GM04503 (cell line): ENCODE measurements around the gene LAG3.
"Not testable (repeated sequence)": the region's sequence is repeated elsewhere in the genome, so short reads cannot be mapped to it uniquely, and the experiment has no call there.

Experiments used
- DNase-seq: peaks from one replicate; pipeline ENCODE4 v3.0.0-alpha.2; 2012; ENCODE audit warnings: low read depth

Gene LAG3

GRCh38 chr12:6772331-6772695 is at the start of gene LAG3:
Gene LAG3, plus strand, starts transcription at chr12:6772520. Its CDS starts 333 bp downstream, at chr12:6772853.
- no peak for DNase-seq

GRCh38 chr12:6722863-6723262 is 49.5 kb upstream of the LAG3 start:
- no peak for DNase-seq

- DNase-seq, result peak; percentile 80
Measured at GRCh38 chr12:6723607-6724408, 48.5 kb upstream of the LAG3 start, which contains the start of gene COPS7A. Gene COPS7A, plus strand, starts transcription at chr12:6724046. Its CDS starts 611 bp downstream, at chr12:6724657.

GRCh38 chr12:6724409-6724797 is 47.9 kb upstream of the LAG3 start:
- DNase-seq, result peak; percentile 2

- no peak for DNase-seq
Measured at GRCh38 chr12:6725350-6725749, 47.0 kb upstream of the LAG3 start.

- DNase-seq, result no peak
Measured at GRCh38 chr12:6729186-6729585, 43.1 kb upstream of the LAG3 start.

GRCh38 chr12:6730169-6730568 is 42.2 kb upstream of the LAG3 start:
- DNase-seq, result no peak

GRCh38 chr12:6734506-6735387 is 37.6 kb upstream of the LAG3 start:
- no peak for DNase-seq

- peak; percentile 35 for DNase-seq
Measured at GRCh38 chr12:6735448-6736191, 36.7 kb upstream of the LAG3 start.

- no peak for DNase-seq
Measured at GRCh38 chr12:6736754-6737153, 35.6 kb upstream of the LAG3 start.

GRCh38 chr12:6742080-6742479 is 30.2 kb upstream of the LAG3 start:
- not testable (repeated sequence) for DNase-seq

- no peak for DNase-seq
Measured at GRCh38 chr12:6742834-6743233, 29.5 kb upstream of the LAG3 start.

- DNase-seq, result not testable (repeated sequence)
Measured at GRCh38 chr12:6743300-6743699, 29.0 kb upstream of the LAG3 start.

GRCh38 chr12:6745741-6746525 is 26.4 kb upstream of the LAG3 start:
- DNase-seq, result no peak

GRCh38 chr12:6747216-6747615 is 25.1 kb upstream of the LAG3 start:
- no peak for DNase-seq

- DNase-seq, result no peak
Measured at GRCh38 chr12:6748761-6749160, 23.6 kb upstream of the LAG3 start.

- DNase-seq, result no peak
Measured at GRCh38 chr12:6750506-6750905, 21.8 kb upstream of the LAG3 start.

- DNase-seq, result no peak
Measured at GRCh38 chr12:6751767-6752166, 20.6 kb upstream of the LAG3 start.

GRCh38 chr12:6752167-6752920 is 20.0 kb upstream of the LAG3 start:
- DNase-seq, result no peak

GRCh38 chr12:6752921-6753771 is 19.2 kb upstream of the LAG3 start, which contains the start of gene MLF2:
Gene MLF2, minus strand, starts transcription at chr12:6753141. Its CDS starts 807 bp downstream, at chr12:6752334.
- DNase-seq, result peak; percentile 93
